Measurements from ENCODE around the gene PHF20. TPM values are rescaled to one million over a fixed set of nuclear protein-coding genes. Genes with fewer than 3 reads are reported as not detected.

The PHF20 gene
- total RNA-seq, 1 donor: 34.5 TPM

GRCh38 chr20:35729836-35730582, 41.8 kb upstream of the PHF20 start:
- no peak overlapping the region for H3K4me3 ChIP-seq (ENCODE audit: low read depth, low read length)
- DNase-seq (ENCODE audit: low read depth): no peak
- no peak for TF ChIP-seq CTCF (IDR thresholded peaks at IDR 0.05; ENCODE audit: insufficient read depth, low read depth, low read length)

GRCh38 chr20:35730583-35731468, 41.0 kb upstream of the PHF20 start:
- no peak for DNase-seq (ENCODE audit: low read depth)
- no peak for TF ChIP-seq CTCF (IDR thresholded peaks at IDR 0.05; ENCODE audit: insufficient read depth, low read depth, low read length)
- H3K4me3 ChIP-seq (ENCODE audit: low read depth, low read length): no peak overlapping the region

GRCh38 chr20:35731469-35731788, 40.4 kb upstream of the PHF20 start:
- no peak for DNase-seq (ENCODE audit: low read depth)
- H3K4me3 ChIP-seq (ENCODE audit: low read depth, low read length): no peak overlapping the region
- no peak for TF ChIP-seq CTCF (IDR thresholded peaks at IDR 0.05; ENCODE audit: insufficient read depth, low read depth, low read length)

- DNase-seq (ENCODE audit: low read depth): no peak
- no peak overlapping the region for H3K4me3 ChIP-seq (ENCODE audit: low read depth, low read length)
- no peak for TF ChIP-seq CTCF (IDR thresholded peaks at IDR 0.05; ENCODE audit: insufficient read depth, low read depth, low read length)
Observed at GRCh38 chr20:35731862-35732643, 39.8 kb upstream of the PHF20 start.

GRCh38 chr20:35732644-35732982, 39.2 kb upstream of the PHF20 start:
- no peak for TF ChIP-seq CTCF (IDR thresholded peaks at IDR 0.05; ENCODE audit: insufficient read depth, low read depth, low read length)

GRCh38 chr20:35734374-35734773, 37.4 kb upstream of the PHF20 start:
- H3K4me3 ChIP-seq (ENCODE audit: low read depth, low read length): no peak overlapping the region
- DNase-seq (ENCODE audit: low read depth): no peak
- no peak for TF ChIP-seq CTCF (IDR thresholded peaks at IDR 0.05; ENCODE audit: insufficient read depth, low read depth, low read length)

More at GRCh38 chr20:35732644-35732982, 39.2 kb upstream of the PHF20 start:
- no peak overlapping the region for H3K4me3 ChIP-seq (ENCODE audit: low read depth, low read length)
- DNase-seq (ENCODE audit: low read depth): no peak

All from fibroblast of villous mesenchyme (primary cell).